HepG2 (cell line): ENCODE data around the gene FCN3. TPM values are rescaled to one million over a fixed set of nuclear protein-coding genes. Genes with fewer than 3 reads are reported as not detected.
A peak's percentile ranks its signal among the peaks of the same experiment; 100 is the strongest.

ENCODE experiments used
- BHLHE40 ChIP-seq: IDR thresholded peaks from 2 replicates; pipeline ENCODE4 v1.6.1; 2011; ENCODE audit warnings: low read length, improper control_type of control experiment
- CBFB ChIP-seq: sonication (generic); formaldehyde crosslinking; IDR thresholded peaks from 2 replicates; pipeline ENCODE4 v1.4.0; 2020; ENCODE audit warnings: missing genetic modification reagents
- HOXA5 ChIP-seq: sonication (generic); formaldehyde crosslinking; IDR thresholded peaks from 2 replicates; pipeline ENCODE4 v1.4.0; 2020; ENCODE audit warnings: missing genetic modification reagents
- HOXA9 ChIP-seq: sonication (generic); formaldehyde crosslinking; IDR thresholded peaks from 2 replicates; pipeline ENCODE4 v1.8.1; 2022; ENCODE audit warnings: missing genetic modification reagents, mild to moderate bottlenecking, moderate library complexity, borderline replicate concordance
- MED8 ChIP-seq: sonication (generic); formaldehyde crosslinking; IDR thresholded peaks from 2 replicates; pipeline ENCODE4 v1.8.1; 2023; ENCODE audit warnings: mild to moderate bottlenecking, missing genetic modification reagents; ENCODE audit not compliant: insufficient replicate concordance
- NBN ChIP-seq: fragments of 450-650 bp; conservative IDR thresholded peaks from 2 replicates; pipeline ENCODE4 v1.6.1; 2017
- ONECUT2 ChIP-seq: sonication (generic); formaldehyde crosslinking; IDR thresholded peaks from 2 replicates; pipeline ENCODE4 v1.4.0; 2020; ENCODE audit warnings: missing genetic modification reagents
- PHF5A ChIP-seq: IDR thresholded peaks from one replicate; pipeline ENCODE4 v1.6.1; 2018; ENCODE audit warnings: low read depth, missing genetic modification reagents; ENCODE audit not compliant: unreplicated experiment
- SMAD9 ChIP-seq: sonication (generic); formaldehyde crosslinking; IDR thresholded peaks from 2 replicates; pipeline ENCODE4 v1.5.1; 2020; ENCODE audit warnings: mild to moderate bottlenecking, missing genetic modification reagents
- SNRNP70 ChIP-seq: fragments of 200-400 bp; formaldehyde crosslinking; IDR thresholded peaks from 2 replicates; pipeline ENCODE4 v1.6.1; 2017; ENCODE audit warnings: mild to moderate bottlenecking, low read depth, low read length, moderate library complexity
- TRIM24 ChIP-seq: sonication (generic); formaldehyde crosslinking; IDR thresholded peaks from 2 replicates; pipeline ENCODE4 v1.8.0; 2022; ENCODE audit warnings: mild to moderate bottlenecking, missing genetic modification reagents
- ZBTB3 ChIP-seq: sonication (generic); formaldehyde crosslinking; IDR thresholded peaks from 2 replicates; pipeline ENCODE4 v1.4.0; 2020; ENCODE audit warnings: low read depth, mild to moderate bottlenecking, moderate library complexity, missing genetic modification reagents, borderline replicate concordance
- ZC3H13 ChIP-seq: sonication (generic); formaldehyde crosslinking; IDR thresholded peaks from 2 replicates; pipeline ENCODE4 v1.8.1; 2023; ENCODE audit warnings: mild to moderate bottlenecking, missing genetic modification reagents, moderate library complexity
- ZNF224 ChIP-seq: sonication (generic); formaldehyde crosslinking; IDR thresholded peaks from 2 replicates; pipeline ENCODE4 v1.5.0; 2020; ENCODE audit warnings: mild to moderate bottlenecking, missing genetic modification reagents
- ZNF337 ChIP-seq: sonication (generic); formaldehyde crosslinking; IDR thresholded peaks from 2 replicates; pipeline ENCODE4 v1.5.1; 2020; ENCODE audit warnings: missing genetic modification reagents, low read depth, mild to moderate bottlenecking, borderline replicate concordance
- ZNF780A ChIP-seq: sonication (generic); formaldehyde crosslinking; IDR thresholded peaks from 2 replicates; pipeline ENCODE4 v1.8.0; 2022; ENCODE audit warnings: mild to moderate bottlenecking, missing genetic modification reagents, moderate library complexity
- polyA plus RNA-seq, 8 experiments: library from polyadenylated mRNA; depleted of rRNA in 3 of 8; stranded (reverse) in 7 of 8; unstranded in 1 of 8; fragments of >200 nt; fragmentation: Illumina TruSeq in 4 of 8; extraction: Trizol in 4 of 8; gene quantifications; 2 replicates each; pipeline versions ENCODE4 v1.2.1 to v1.2.3, GENCODE V29; 2011 to 2016; ENCODE audit warnings: low read depth in 4 of 8, missing spikeins in 1 of 8, mixed read lengths in 1 of 8; ENCODE audit not compliant: insufficient read depth in 1 of 8
- total RNA-seq, 5 experiments: library from RNA; depleted of rRNA; stranded (reverse); fragments of >200 nt; fragmentation: Illumina TruSeq; extraction: Trizol; gene quantifications; 2 replicates each; pipeline ENCODE4 v1.2.3, GENCODE V29; 2016; ENCODE audit warnings: low read depth in 1 of 5
- TF ChIP-seq, protein P1 (sequence below): sonication (generic); formaldehyde crosslinking; IDR thresholded peaks from 2 replicates; pipeline ENCODE4 v1.4.0; 2020; ENCODE audit warnings: missing genetic modification reagents
- TF ChIP-seq, protein P2 (sequence below): sonication (generic); formaldehyde crosslinking; IDR thresholded peaks from 2 replicates; pipeline ENCODE4 v1.4.0; 2020; ENCODE audit warnings: missing genetic modification reagents, low read depth, mild to moderate bottlenecking, borderline replicate concordance
- TF ChIP-seq, protein P3 (sequence below): sonication (generic); formaldehyde crosslinking; IDR thresholded peaks from 2 replicates; pipeline ENCODE4 v1.9.0; 2021; ENCODE audit warnings: missing genetic modification reagents, borderline replicate concordance
- TF ChIP-seq, protein P4 (sequence below): sonication (generic); formaldehyde crosslinking; IDR thresholded peaks from 2 replicates; pipeline ENCODE4 v1.4.0; 2020; ENCODE audit warnings: mild to moderate bottlenecking, missing genetic modification reagents

The FCN3 gene
- total and polyA plus RNA-seq, 2 of the 13 experiments (the other 11 are each of a cell fraction or from before 2014, with no cell fraction given), result not detected

DNA sequence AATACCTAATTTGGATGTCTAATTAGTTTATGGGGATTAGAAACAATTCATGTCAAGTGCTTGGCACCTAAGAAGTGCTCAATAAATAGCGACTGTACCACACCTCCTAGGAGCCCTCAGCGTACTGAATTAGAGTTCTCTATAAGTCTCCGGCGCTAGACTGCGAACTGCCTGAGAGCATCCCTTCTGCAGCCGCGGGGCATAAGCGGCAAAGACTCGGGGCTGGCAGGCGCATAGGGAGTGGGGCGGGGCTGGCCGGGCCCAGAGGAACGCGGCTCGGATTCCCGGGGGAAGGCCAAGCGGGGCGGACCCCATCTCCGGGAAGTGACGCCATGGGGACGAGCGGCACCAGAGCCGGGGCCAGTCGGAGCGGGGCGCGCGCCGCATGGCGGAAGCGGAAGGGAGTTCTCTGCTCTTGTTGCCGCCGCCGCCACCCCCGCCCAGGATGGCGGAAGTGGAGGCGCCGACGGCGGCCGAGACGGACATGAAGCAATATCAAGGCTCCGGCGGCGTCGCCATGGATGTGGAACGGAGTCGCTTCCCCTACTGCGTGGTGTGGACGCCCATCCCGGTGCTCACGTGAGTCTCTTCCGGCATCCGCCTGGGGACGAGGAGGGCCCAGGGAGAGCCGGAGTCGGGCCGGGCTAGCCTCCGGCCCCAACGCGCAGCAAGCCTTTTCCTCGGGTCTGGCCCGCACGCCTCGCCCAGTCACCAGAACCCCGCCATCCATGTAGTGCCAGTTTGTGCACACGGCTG is 52.6 kb downstream of the FCN3 start, which contains the start of gene TMEM222 (continued):
- TF ChIP-seq, protein P1, sequence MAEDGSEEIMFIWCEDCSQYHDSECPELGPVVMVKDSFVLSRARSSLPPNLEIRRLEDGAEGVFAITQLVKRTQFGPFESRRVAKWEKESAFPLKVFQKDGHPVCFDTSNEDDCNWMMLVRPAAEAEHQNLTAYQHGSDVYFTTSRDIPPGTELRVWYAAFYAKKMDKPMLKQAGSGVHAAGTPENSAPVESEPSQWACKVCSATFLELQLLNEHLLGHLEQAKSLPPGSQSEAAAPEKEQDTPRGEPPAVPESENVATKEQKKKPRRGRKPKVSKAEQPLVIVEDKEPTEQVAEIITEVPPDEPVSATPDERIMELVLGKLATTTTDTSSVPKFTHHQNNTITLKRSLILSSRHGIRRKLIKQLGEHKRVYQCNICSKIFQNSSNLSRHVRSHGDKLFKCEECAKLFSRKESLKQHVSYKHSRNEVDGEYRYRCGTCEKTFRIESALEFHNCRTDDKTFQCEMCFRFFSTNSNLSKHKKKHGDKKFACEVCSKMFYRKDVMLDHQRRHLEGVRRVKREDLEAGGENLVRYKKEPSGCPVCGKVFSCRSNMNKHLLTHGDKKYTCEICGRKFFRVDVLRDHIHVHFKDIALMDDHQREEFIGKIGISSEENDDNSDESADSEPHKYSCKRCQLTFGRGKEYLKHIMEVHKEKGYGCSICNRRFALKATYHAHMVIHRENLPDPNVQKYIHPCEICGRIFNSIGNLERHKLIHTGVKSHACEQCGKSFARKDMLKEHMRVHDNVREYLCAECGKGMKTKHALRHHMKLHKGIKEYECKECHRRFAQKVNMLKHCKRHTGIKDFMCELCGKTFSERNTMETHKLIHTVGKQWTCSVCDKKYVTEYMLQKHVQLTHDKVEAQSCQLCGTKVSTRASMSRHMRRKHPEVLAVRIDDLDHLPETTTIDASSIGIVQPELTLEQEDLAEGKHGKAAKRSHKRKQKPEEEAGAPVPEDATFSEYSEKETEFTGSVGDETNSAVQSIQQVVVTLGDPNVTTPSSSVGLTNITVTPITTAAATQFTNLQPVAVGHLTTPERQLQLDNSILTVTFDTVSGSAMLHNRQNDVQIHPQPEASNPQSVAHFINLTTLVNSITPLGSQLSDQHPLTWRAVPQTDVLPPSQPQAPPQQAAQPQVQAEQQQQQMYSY (CRISPR knock-in tag), result peak; percentile 91
- TF ChIP-seq HOXA9 (CRISPR knock-in tag), result 0 out of 2 replicates have a peak, but pooled peaks have one; percentile 62
- no peak for TF ChIP-seq SNRNP70
- TF ChIP-seq TRIM24 (CRISPR knock-in tag), result no peak
- TF ChIP-seq ZBTB3 (CRISPR knock-in tag), result no peak
- TF ChIP-seq, protein P2, sequence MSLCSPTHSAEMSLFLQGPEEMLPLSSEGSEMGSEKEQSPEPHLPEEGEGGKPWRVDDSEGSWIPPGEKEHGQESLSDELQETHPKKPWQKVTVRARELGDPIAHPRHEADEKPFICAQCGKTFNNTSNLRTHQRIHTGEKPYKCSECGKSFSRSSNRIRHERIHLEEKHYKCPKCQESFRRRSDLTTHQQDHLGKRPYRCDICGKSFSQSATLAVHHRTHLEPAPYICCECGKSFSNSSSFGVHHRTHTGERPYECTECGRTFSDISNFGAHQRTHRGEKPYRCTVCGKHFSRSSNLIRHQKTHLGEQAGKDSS (CRISPR knock-in tag), result peak; percentile 27; the same call in 1 of the 2 replicates
- TF ChIP-seq ZNF224 (CRISPR knock-in tag), result no peak
- TF ChIP-seq, protein P3, sequence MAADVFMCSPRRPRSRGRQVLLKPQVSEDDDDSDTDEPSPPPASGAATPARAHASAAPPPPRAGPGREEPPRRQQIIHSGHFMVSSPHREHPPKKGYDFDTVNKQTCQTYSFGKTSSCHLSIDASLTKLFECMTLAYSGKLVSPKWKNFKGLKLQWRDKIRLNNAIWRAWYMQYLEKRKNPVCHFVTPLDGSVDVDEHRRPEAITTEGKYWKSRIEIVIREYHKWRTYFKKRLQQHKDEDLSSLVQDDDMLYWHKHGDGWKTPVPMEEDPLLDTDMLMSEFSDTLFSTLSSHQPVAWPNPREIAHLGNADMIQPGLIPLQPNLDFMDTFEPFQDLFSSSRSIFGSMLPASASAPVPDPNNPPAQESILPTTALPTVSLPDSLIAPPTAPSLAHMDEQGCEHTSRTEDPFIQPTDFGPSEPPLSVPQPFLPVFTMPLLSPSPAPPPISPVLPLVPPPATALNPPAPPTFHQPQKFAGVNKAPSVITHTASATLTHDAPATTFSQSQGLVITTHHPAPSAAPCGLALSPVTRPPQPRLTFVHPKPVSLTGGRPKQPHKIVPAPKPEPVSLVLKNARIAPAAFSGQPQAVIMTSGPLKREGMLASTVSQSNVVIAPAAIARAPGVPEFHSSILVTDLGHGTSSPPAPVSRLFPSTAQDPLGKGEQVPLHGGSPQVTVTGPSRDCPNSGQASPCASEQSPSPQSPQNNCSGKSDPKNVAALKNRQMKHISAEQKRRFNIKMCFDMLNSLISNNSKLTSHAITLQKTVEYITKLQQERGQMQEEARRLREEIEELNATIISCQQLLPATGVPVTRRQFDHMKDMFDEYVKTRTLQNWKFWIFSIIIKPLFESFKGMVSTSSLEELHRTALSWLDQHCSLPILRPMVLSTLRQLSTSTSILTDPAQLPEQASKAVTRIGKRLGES (CRISPR knock-in tag), result no peak
- TF ChIP-seq ZNF337 (CRISPR knock-in tag), result no peak
- peak; percentile 84; the same call in 1 of the 2 replicates for TF ChIP-seq HOXA5 (CRISPR knock-in tag)
- no peak for TF ChIP-seq SMAD9 (CRISPR knock-in tag)
- TF ChIP-seq ZC3H13 (CRISPR knock-in tag), result peak; percentile 87
- TF ChIP-seq ONECUT2, result no peak; the same call in 1 of the 2 replicates
- TF ChIP-seq NBN, result no peak
- peak; percentile 91 for TF ChIP-seq BHLHE40
- TF ChIP-seq PHF5A (CRISPR knock-in tag), result no peak
- TF ChIP-seq, protein P4, sequence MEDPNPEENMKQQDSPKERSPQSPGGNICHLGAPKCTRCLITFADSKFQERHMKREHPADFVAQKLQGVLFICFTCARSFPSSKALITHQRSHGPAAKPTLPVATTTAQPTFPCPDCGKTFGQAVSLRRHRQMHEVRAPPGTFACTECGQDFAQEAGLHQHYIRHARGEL (CRISPR knock-in tag), result no peak
- TF ChIP-seq ZNF780A (CRISPR knock-in tag), result no peak; the same call in 1 of the 2 replicates
- TF ChIP-seq CBFB (CRISPR knock-in tag), result peak; percentile 89
- peak; percentile 89 for TF ChIP-seq MED8 (CRISPR knock-in tag)
